Measurements from ENCODE around the gene PDE4D. TPM values are rescaled to one million over a fixed set of nuclear protein-coding genes. Genes with fewer than 3 reads are reported as not detected.

PDE4D gene
- total RNA-seq, 1 donor from 2014 or later = 28.2 TPM

DNA sequence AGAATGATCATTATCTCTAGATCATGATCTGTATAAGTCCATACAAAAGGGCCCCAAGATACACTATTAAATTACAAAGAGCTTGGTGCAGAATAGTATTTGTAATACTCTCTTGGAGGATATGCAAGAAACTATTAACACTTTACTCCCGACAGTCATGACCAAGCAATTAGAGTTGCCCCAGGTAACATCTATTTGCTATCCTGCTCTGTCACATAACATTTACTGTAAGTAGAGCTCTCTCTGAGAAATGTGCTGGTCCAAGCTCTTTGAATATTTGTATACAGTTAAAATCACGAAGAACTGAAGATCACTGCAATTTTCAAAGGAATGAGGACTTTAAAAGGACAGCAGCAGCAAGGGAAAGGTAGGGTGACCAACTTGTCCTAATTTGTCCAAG is 757.0 kb downstream of the PDE4D start:
- no peaks in the 10 kb centered on the region for H3K4me1 Mint-ChIP-seq
- no peaks in the 10 kb centered on the region for H3K27me3 Mint-ChIP-seq
- ATAC-seq (ENCODE audit: low read depth) = no peak
- TF ChIP-seq CTCF (IDR thresholded peaks at IDR 0.05) = no peak
- ChIA-PET CTCF (interaction anchor here (0.9 kb wide), 1 partner anchor 52 kb away, joined by 3 read pairs; no protein-coding TSS in a partner anchor), POLR2A (no interaction called here)
- no peak for DNase-seq
- intact Hi-C loops (cut with micrococcal nuclease) = no loop called here
- H3K27ac Mint-ChIP-seq = no peak overlapping the region
- no peaks in the 10 kb centered on the region for H3K36me3 Mint-ChIP-seq (ENCODE audit: low read depth)
- no peak overlapping the region for H3K4me3 Mint-ChIP-seq
- no peaks in the 10 kb centered on the region for H3K9me3 Mint-ChIP-seq

DNA sequence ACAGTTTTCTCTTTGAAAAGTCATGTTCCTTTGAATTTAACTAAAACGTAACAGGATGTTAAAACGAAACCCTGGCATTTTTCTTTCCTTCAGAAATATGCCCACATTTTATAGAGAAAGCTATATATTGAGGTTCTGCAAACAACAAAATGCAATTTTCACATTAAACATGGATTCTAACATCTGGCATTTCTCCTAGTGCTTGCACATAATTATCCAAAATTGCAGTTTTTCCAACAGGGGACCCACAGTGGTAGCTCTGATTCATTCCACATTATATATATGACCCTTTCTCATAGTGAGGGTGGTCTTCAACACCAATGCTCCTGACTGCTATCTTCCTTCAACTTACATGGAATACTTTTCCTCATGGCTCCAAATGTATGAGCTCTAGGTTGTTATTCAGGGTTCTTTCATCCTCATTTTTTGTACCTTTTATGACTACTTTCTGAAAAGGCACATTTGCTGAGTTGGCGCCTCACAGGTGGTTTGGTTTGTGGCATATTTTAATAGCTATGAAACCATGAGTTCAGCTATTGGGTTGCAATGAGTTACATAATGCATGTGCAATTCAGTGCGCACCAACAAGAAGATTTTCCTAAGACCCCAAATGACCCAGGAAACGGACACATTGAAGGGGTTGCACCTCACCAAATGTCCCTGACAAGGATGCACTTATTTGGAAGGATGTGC is 758.9 kb downstream of the PDE4D start:
- Mint-ChIP-seq H3K36me3 (ENCODE audit: low read depth) (no peaks in the 10 kb centered on the region), H3K27me3 (no peaks in the 10 kb centered on the region), H3K27ac (no peak overlapping the region), H3K9me3 (no peaks in the 10 kb centered on the region), H3K4me1 (no peaks in the 10 kb centered on the region), H3K4me3 (no peak overlapping the region)
- intact Hi-C loops (cut with micrococcal nuclease) = no loop called here
- no peak for ATAC-seq (ENCODE audit: low read depth)
- ChIA-PET CTCF (no interaction called here), POLR2A (no interaction called here)
- no peak for TF ChIP-seq CTCF (IDR thresholded peaks at IDR 0.05)
- no peak for DNase-seq

GRCh38 chr5:59133764-59134261 is 759.7 kb downstream of the PDE4D start:
- Mint-ChIP-seq H3K27ac (no peak overlapping the region), H3K4me1 (no peaks in the 10 kb centered on the region), H3K36me3 (ENCODE audit: low read depth) (no peaks in the 10 kb centered on the region), H3K9me3 (no peaks in the 10 kb centered on the region), H3K27me3 (no peaks in the 10 kb centered on the region), H3K4me3 (no peak overlapping the region)
- ATAC-seq (ENCODE audit: low read depth) = no peak
- DNase-seq = no peak
- TF ChIP-seq CTCF (IDR thresholded peaks at IDR 0.05) = no peak
- POLR2A ChIA-PET = no interaction called here
- CTCF ChIA-PET = interaction anchor here (1.2 kb wide), 1 partner anchor 39 kb away, joined by 3 read pairs; no protein-coding TSS in a partner anchor
- intact Hi-C loops (cut with micrococcal nuclease) = no loop called here

DNA sequence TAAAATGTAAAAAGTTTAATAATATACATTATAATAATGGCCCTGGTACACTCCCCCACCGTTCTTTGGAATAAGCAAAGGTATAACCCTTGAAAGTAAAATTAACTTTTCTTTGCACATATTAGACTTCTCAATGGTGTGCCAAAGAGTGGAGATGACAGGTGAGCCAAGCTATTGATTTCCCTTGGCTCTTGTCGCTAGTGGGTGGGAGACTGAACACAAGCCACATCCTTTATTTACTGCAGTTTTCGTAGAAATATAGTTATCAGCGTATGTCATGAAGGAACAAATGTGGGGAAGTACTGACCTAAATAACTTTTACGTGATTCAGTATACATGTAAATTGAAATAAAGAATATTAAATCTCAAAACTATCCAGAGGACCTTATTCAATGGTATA is 761.4 kb downstream of the PDE4D start:
- no peak for TF ChIP-seq CTCF (IDR thresholded peaks at IDR 0.05)
- Mint-ChIP-seq H3K4me1 (peaks cover 4% of the 10 kb centered on the region), H3K9me3 (no peaks in the 10 kb centered on the region), H3K4me3 (no peak overlapping the region), H3K36me3 (ENCODE audit: low read depth) (no peaks in the 10 kb centered on the region), H3K27ac (no peak overlapping the region), H3K27me3 (no peaks in the 10 kb centered on the region)
- ChIA-PET POLR2A (no interaction called here), CTCF (interaction anchor here (1.3 kb wide), 1 partner anchor 12 kb away, joined by 3 read pairs; no protein-coding TSS in a partner anchor)
- ATAC-seq (ENCODE audit: low read depth) (no peak), DNase-seq (no peak)
- intact Hi-C loops (cut with micrococcal nuclease) = no loop called here

DNA sequence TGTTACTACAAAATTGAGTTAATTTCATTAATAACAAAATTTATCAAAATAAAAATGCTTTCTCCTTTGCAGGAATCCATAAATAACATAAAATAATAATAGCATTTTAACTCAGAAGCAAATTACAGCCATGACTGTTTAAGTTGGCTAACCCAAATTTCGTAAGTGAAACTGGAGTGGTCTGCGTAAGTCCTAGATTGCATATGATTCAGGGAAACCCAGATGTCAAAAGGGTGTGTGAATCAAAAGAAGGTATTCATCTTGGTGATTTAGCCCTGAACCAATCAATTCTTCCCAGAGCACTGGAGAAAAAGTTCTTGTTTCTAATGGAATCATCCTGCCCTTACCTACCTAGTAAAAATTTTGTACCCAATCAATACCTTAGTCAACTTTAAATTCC is 763.1 kb downstream of the PDE4D start:
- Mint-ChIP-seq H3K4me3 (no peak overlapping the region), H3K4me1 (peaks cover 7% of the 10 kb centered on the region), H3K36me3 (ENCODE audit: low read depth) (no peaks in the 10 kb centered on the region), H3K9me3 (no peaks in the 10 kb centered on the region), H3K27ac (no peak overlapping the region), H3K27me3 (no peaks in the 10 kb centered on the region)
- DNase-seq = no peak
- CTCF ChIA-PET = no interaction called here
- intact Hi-C loops (cut with micrococcal nuclease) = no loop called here
- POLR2A ChIA-PET = no interaction called here
- TF ChIP-seq CTCF (IDR thresholded peaks at IDR 0.05) = no peak
- no peak for ATAC-seq (ENCODE audit: low read depth)
